Kidney epithelial cell (primary cell): ENCODE data around the gene COL23A1. TPM values are rescaled to one million over a fixed set of nuclear protein-coding genes. Genes with fewer than 3 reads are reported as not detected.
A peak's percentile ranks its signal among the peaks of the same experiment; 100 is the strongest.

ENCODE experiments used
- DNase-seq: peaks from one replicate; pipeline ENCODE4 v3.0.0-alpha.2; 2010; ENCODE audit warnings: low read depth
- H3K27me3 ChIP-seq: 2 replicates; pipeline ENCODE4 v1.6.0; 2011; ENCODE audit warnings: low read length; ENCODE audit not compliant: control insufficient read depth, insufficient read depth
- H3K36me3 ChIP-seq: 2 replicates; pipeline ENCODE4 v1.5.1; 2011; ENCODE audit warnings: low read length; ENCODE audit not compliant: control insufficient read depth, insufficient read depth
- H3K4me3 ChIP-seq: 2 replicates; pipeline ENCODE4 v1.5.1; 2011; ENCODE audit warnings: low read depth, mild to moderate bottlenecking, control low read depth, low read length
- total RNA-seq: library from RNA; depleted of rRNA; stranded (reverse); fragments of >200 nt; gene quantifications from 2 replicates; pipeline ENCODE4 v1.2.3, GENCODE V29; 2015
- TF ChIP-seq, protein P1 (sequence below): IDR thresholded peaks from 2 replicates; pipeline ENCODE4 v1.5.1; 2011; ENCODE audit warnings: mild to moderate bottlenecking, moderate library complexity, low read length, control low read depth, inconsistent platforms; ENCODE audit not compliant: insufficient read depth, poor library complexity, severe bottlenecking

COL23A1 gene
- total RNA-seq: 0.17 and 0.21 TPM in 2 replicates

DNA sequence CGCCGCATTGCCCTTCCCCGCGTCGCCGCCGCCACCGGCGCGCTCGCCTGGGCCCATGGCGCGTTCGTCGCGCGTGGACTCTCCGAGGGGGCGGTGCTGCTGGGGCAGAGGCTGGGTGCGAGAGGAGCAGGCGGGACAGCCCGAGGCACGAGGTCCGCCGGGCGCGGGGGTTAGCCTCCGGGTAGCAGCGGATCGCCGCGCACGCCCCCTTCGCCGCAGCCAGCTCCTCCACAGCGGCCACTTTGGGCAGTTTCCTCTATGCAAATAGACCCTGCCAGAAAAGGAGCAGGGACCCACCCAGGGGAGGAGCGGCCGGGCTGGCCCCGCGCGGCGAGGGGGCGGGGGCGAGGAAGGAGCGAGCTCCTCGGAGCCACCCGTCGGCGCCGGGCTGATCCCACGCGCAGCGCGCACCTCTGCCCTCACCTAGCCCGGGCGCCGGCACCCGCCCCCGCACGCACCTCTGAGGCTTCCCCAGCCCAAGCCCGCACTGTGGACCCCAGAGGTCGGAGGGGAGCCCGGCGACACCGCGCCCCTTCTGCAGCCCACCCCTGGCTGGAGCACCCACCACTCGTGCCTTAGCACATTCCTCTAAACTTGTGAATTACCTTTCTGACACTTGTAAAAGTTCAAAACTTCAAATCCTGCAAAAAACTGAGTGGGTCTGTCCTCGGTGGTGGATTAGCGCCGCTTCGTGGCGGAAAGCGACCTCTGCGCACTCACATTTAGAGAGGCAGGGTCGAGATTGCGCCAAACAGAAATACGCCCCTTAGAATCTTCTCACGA is at the start of gene COL23A1:
Gene COL23A1 (minus strand): TSS at position 253 of the 783 bp plus-strand sequence.
- Histone ChIP-seq H3K4me3 (peak within 1 kb of the TSS; percentile 33), H3K27me3 (peaks cover 28% of the 10 kb centered on the region), H3K36me3 (no peaks in the 10 kb centered on the region)
- DNase-seq: no peak
- TF ChIP-seq, protein P1, sequence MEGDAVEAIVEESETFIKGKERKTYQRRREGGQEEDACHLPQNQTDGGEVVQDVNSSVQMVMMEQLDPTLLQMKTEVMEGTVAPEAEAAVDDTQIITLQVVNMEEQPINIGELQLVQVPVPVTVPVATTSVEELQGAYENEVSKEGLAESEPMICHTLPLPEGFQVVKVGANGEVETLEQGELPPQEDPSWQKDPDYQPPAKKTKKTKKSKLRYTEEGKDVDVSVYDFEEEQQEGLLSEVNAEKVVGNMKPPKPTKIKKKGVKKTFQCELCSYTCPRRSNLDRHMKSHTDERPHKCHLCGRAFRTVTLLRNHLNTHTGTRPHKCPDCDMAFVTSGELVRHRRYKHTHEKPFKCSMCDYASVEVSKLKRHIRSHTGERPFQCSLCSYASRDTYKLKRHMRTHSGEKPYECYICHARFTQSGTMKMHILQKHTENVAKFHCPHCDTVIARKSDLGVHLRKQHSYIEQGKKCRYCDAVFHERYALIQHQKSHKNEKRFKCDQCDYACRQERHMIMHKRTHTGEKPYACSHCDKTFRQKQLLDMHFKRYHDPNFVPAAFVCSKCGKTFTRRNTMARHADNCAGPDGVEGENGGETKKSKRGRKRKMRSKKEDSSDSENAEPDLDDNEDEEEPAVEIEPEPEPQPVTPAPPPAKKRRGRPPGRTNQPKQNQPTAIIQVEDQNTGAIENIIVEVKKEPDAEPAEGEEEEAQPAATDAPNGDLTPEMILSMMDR: peak; percentile 91

- DNase-seq: no peak
- no peaks in the 10 kb centered on the region for H3K27me3 ChIP-seq
- TF ChIP-seq, protein P1: no peak
- H3K36me3 ChIP-seq: no peaks in the 10 kb centered on the region
- H3K4me3 ChIP-seq: no peak overlapping the region
Observed at GRCh38 chr5:178637356-178638074, 47.3 kb upstream of the COL23A1 start.

DNA sequence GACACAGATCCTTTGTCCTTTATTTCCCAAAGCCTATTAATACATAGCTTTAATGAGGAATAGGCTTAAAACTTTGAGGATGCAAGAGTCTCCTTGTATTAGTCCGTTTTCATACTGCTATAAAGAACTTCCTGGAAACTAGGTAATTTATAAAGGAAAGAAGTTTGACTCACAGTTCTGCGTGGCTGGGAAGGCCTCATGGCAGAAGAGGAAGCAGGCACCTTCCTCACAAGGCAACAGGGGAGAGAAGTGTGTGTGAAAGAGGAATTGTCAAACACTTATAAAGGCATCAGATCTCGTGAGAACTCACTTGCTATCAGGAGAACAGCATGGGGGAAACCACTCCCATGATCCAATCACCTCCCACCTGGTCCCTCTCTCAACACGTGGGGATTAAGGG is 42.1 kb upstream of the COL23A1 start:
- Histone ChIP-seq H3K4me3 (no peak overlapping the region), H3K27me3 (no peaks in the 10 kb centered on the region), H3K36me3 (no peaks in the 10 kb centered on the region)
- TF ChIP-seq, protein P1: no peak
- DNase-seq: no peak

GRCh38 chr5:178630951-178631350 is 40.8 kb upstream of the COL23A1 start:
- TF ChIP-seq, protein P1: no peak
- no peak overlapping the region for H3K4me3 ChIP-seq

GRCh38 chr5:178630475-178630930 is 40.3 kb upstream of the COL23A1 start:
- H3K27me3 ChIP-seq: no peaks in the 10 kb centered on the region
- TF ChIP-seq, protein P1: no peak
- no peak for DNase-seq
- H3K4me3 ChIP-seq: no peak overlapping the region
- no peaks in the 10 kb centered on the region for H3K36me3 ChIP-seq

More at GRCh38 chr5:178630951-178631350, 40.8 kb upstream of the COL23A1 start:
- Histone ChIP-seq H3K36me3 (no peaks in the 10 kb centered on the region), H3K27me3 (no peaks in the 10 kb centered on the region)
- no peak for DNase-seq
